Esophagus mucosa (tissue), 1 donor: ENCODE measurements around the gene SLC34A3. TPM values are rescaled to one million over a fixed set of nuclear protein-coding genes. Genes with fewer than 3 reads are reported as not detected.
A peak's percentile ranks its signal among the peaks of the same experiment; 100 is the strongest.

Source experiments
- ATAC-seq: fragments of 200-7000 bp; cut with Tn5 transposase; one replicate; pipeline ENCODE4 v1.9.1; 2020
- total RNA-seq: library from RNA; stranded (reverse); gene quantifications from one replicate; pipeline ENCODE4 v1.2.4, GENCODE V29; 2023
- donor health status: DM: yes; HTN: yes; CAD: no.

Gene SLC34A3
- total RNA-seq, 1 donor from 2014 or later: 0.68 TPM

GRCh38 chr9:137278061-137278701 is 47.5 kb downstream of the SLC34A3 start:
- ATAC-seq: peak; percentile 0

- ATAC-seq: no peak
Measured at GRCh38 chr9:137278721-137279711, 48.3 kb downstream of the SLC34A3 start.

- ATAC-seq: no peak
Measured at GRCh38 chr9:137279741-137280473, 49.2 kb downstream of the SLC34A3 start.

- no peak for ATAC-seq
Measured at GRCh38 chr9:137280474-137281344, 50.0 kb downstream of the SLC34A3 start.

- ATAC-seq: no peak
Measured at GRCh38 chr9:137281345-137282116, 50.8 kb downstream of the SLC34A3 start.

Other genes starting within 250 kb of the SLC34A3 start
- gene LCNL1, start 247.9 kb upstream of the SLC34A3 start, total RNA-seq: 0.20 TPM
- gene PAXX, start 238.5 kb upstream of the SLC34A3 start, total RNA-seq: 33.1 TPM
- 154 TPM for gene CLIC3, start 234.3 kb upstream of the SLC34A3 start, total RNA-seq
- 2.0 TPM for gene ABCA2, start 202.7 kb upstream of the SLC34A3 start, total RNA-seq
- gene FUT7, start 198.8 kb upstream of the SLC34A3 start, total RNA-seq: 0.12 TPM
- gene NPDC1, start 184.7 kb upstream of the SLC34A3 start, total RNA-seq: 26.6 TPM
- 2.9 TPM for gene ENTPD2, start 176.8 kb upstream of the SLC34A3 start, total RNA-seq
- 13.8 TPM for gene SAPCD2, start 160.3 kb upstream of the SLC34A3 start, total RNA-seq
- 4.9 TPM for gene UAP1L1, start 153.4 kb upstream of the SLC34A3 start, total RNA-seq
- 46.2 TPM for gene MAN1B1, start 143.9 kb upstream of the SLC34A3 start, total RNA-seq
- gene DPP7, start 116.2 kb upstream of the SLC34A3 start, total RNA-seq: 75.3 TPM
- 0.12 TPM for gene GRIN1, start 91.7 kb upstream of the SLC34A3 start, total RNA-seq
- 1.6 TPM for gene LRRC26, start 60.9 kb upstream of the SLC34A3 start, total RNA-seq
- gene TMEM210, start 58.8 kb upstream of the SLC34A3 start, total RNA-seq: not detected
- gene ANAPC2, start 42.3 kb upstream of the SLC34A3 start, total RNA-seq: 25.0 TPM
- gene SSNA1, start 42.2 kb upstream of the SLC34A3 start, total RNA-seq: 86.8 TPM
- gene TPRN, start 30.2 kb upstream of the SLC34A3 start, total RNA-seq: 20.5 TPM
- 24.8 TPM for gene TMEM203, start 25.3 kb upstream of the SLC34A3 start, total RNA-seq
- 8.6 TPM for gene NDOR1, start 25.2 kb upstream of the SLC34A3 start, total RNA-seq
- 11.2 TPM for gene RNF208, start 8.7 kb upstream of the SLC34A3 start, total RNA-seq
- gene CYSRT1, start 5.7 kb upstream of the SLC34A3 start, total RNA-seq: 156 TPM
- gene RNF224, start 3.4 kb upstream of the SLC34A3 start, total RNA-seq: 2.7 TPM
- 321 TPM for gene TUBB4B, start 10.4 kb downstream of the SLC34A3 start, total RNA-seq
- not detected for gene STPG3, start 20.4 kb downstream of the SLC34A3 start, total RNA-seq
- 36.7 TPM for gene NELFB, start 24.4 kb downstream of the SLC34A3 start, total RNA-seq
- gene TOR4A, start 46.8 kb downstream of the SLC34A3 start, total RNA-seq: 15.4 TPM
- 20.4 TPM for gene NRARP, start 71.4 kb downstream of the SLC34A3 start, total RNA-seq
- 8.1 TPM for gene EXD3, start 192.3 kb downstream of the SLC34A3 start, total RNA-seq
- 5.5 TPM for gene NOXA1, start 192.5 kb downstream of the SLC34A3 start, total RNA-seq
- not detected for gene ENTPD8, start 210.5 kb downstream of the SLC34A3 start, total RNA-seq
- gene NSMF, start 228.4 kb downstream of the SLC34A3 start, total RNA-seq: 13.9 TPM